Measurements from ENCODE around the gene PPM1H. TPM values are rescaled to one million over a fixed set of nuclear protein-coding genes. Genes with fewer than 3 reads are reported as not detected.
A peak's percentile ranks its signal among the peaks of the same experiment; 100 is the strongest.

PPM1H gene
- total RNA-seq, 1 donor: 13.4 TPM

GRCh38 chr12:62827855-62828254 is 107.1 kb downstream of the PPM1H start:
- H3K36me3 ChIP-seq (ENCODE audit: insufficient read depth, low read length): no peaks in the 10 kb centered on the region
- no peaks in the 10 kb centered on the region for H4K20me1 ChIP-seq (ENCODE audit: insufficient read depth, low read length)
- no peaks in the 10 kb centered on the region for H3K9me3 ChIP-seq (ENCODE audit: low read depth, low read length)
- H3K4me1 ChIP-seq (ENCODE audit: insufficient read depth, low read length): no peaks in the 10 kb centered on the region
- H2AFZ ChIP-seq (ENCODE audit: low read length): no peak overlapping the region
- no peak for DNase-seq (ENCODE audit: insufficient read length, low spot score, missing footprints)
- TF ChIP-seq CTCF (IDR thresholded peaks at IDR 0.05; ENCODE audit: extremely low read depth, low read depth, low read length): no peak
- no peak overlapping the region for H3K27ac ChIP-seq (ENCODE audit: low read depth, low read length)
- H3K4me2 ChIP-seq (ENCODE audit: insufficient read depth, low read length): no peak overlapping the region
- H3K4me3 ChIP-seq (ENCODE audit: insufficient read depth, low read length): no peak overlapping the region
- H3K27me3 ChIP-seq (ENCODE audit: insufficient read depth, low read length): no peaks in the 10 kb centered on the region
- no peaks in the 10 kb centered on the region for H3K79me2 ChIP-seq (ENCODE audit: insufficient read depth, low read length)

- DNase-seq (ENCODE audit: insufficient read length, low spot score, missing footprints): no peak
- Histone ChIP-seq H3K79me2 (ENCODE audit: insufficient read depth, low read length) (no peaks in the 10 kb centered on the region), H3K9me3 (ENCODE audit: low read depth, low read length) (no peaks in the 10 kb centered on the region), H3K4me3 (ENCODE audit: insufficient read depth, low read length) (no peak overlapping the region), H2AFZ (ENCODE audit: low read length) (no peak overlapping the region), H3K27me3 (ENCODE audit: insufficient read depth, low read length) (no peaks in the 10 kb centered on the region), H3K27ac (ENCODE audit: low read depth, low read length) (no peak overlapping the region), H3K4me1 (ENCODE audit: insufficient read depth, low read length) (no peaks in the 10 kb centered on the region), H4K20me1 (ENCODE audit: insufficient read depth, low read length) (no peaks in the 10 kb centered on the region), H3K36me3 (ENCODE audit: insufficient read depth, low read length) (no peaks in the 10 kb centered on the region), H3K4me2 (ENCODE audit: insufficient read depth, low read length) (no peak overlapping the region)
- TF ChIP-seq CTCF (IDR thresholded peaks at IDR 0.05; ENCODE audit: extremely low read depth, low read depth, low read length): peak; percentile 12
Measured at GRCh38 chr12:62827042-62827441, 107.9 kb downstream of the PPM1H start.

GRCh38 chr12:62817556-62818271 is 117.2 kb downstream of the PPM1H start:
- Histone ChIP-seq H2AFZ (ENCODE audit: low read length) (peak overlapping the region; percentile 90), H3K27ac (ENCODE audit: low read depth, low read length) (peak overlapping the region; percentile 88), H3K27me3 (ENCODE audit: insufficient read depth, low read length) (no peaks in the 10 kb centered on the region), H3K79me2 (ENCODE audit: insufficient read depth, low read length) (no peaks in the 10 kb centered on the region), H4K20me1 (ENCODE audit: insufficient read depth, low read length) (no peaks in the 10 kb centered on the region), H3K9me3 (ENCODE audit: low read depth, low read length) (no peaks in the 10 kb centered on the region), H3K4me3 (ENCODE audit: insufficient read depth, low read length) (peak overlapping the region; percentile 66), H3K36me3 (ENCODE audit: insufficient read depth, low read length) (no peaks in the 10 kb centered on the region), H3K4me2 (ENCODE audit: insufficient read depth, low read length) (peak overlapping the region; percentile 88), H3K4me1 (ENCODE audit: insufficient read depth, low read length) (peaks cover 25% of the 10 kb centered on the region)
- DNase-seq (ENCODE audit: insufficient read length, low spot score, missing footprints): peak; percentile 84
- peak; percentile 18 for TF ChIP-seq CTCF (IDR thresholded peaks at IDR 0.05; ENCODE audit: extremely low read depth, low read depth, low read length)

GRCh38 chr12:62814243-62814642 is 120.7 kb downstream of the PPM1H start:
- TF ChIP-seq CTCF (IDR thresholded peaks at IDR 0.05; ENCODE audit: extremely low read depth, low read depth, low read length): no peak
- no peak for DNase-seq (ENCODE audit: insufficient read length, low spot score, missing footprints)

More at GRCh38 chr12:62814243-62814642, 120.7 kb downstream of the PPM1H start:
- H3K27me3 ChIP-seq (ENCODE audit: insufficient read depth, low read length): no peaks in the 10 kb centered on the region
- H3K9me3 ChIP-seq (ENCODE audit: low read depth, low read length): no peaks in the 10 kb centered on the region
- no peak overlapping the region for H3K4me2 ChIP-seq (ENCODE audit: insufficient read depth, low read length)
- no peak overlapping the region for H3K4me3 ChIP-seq (ENCODE audit: insufficient read depth, low read length)
- H3K4me1 ChIP-seq (ENCODE audit: insufficient read depth, low read length): peaks cover 31% of the 10 kb centered on the region
- H3K36me3 ChIP-seq (ENCODE audit: insufficient read depth, low read length): no peaks in the 10 kb centered on the region
- no peak overlapping the region for H2AFZ ChIP-seq (ENCODE audit: low read length)
- H4K20me1 ChIP-seq (ENCODE audit: insufficient read depth, low read length): no peaks in the 10 kb centered on the region
- H3K79me2 ChIP-seq (ENCODE audit: insufficient read depth, low read length): no peaks in the 10 kb centered on the region
- H3K27ac ChIP-seq (ENCODE audit: low read depth, low read length): no peak overlapping the region

All from osteoblast (primary cell).